Small intestine (tissue), 7 donors: ENCODE data around the gene XAGE2. TPM values are rescaled to one million over a fixed set of nuclear protein-coding genes. Genes with fewer than 3 reads are reported as not detected.

Source experiments
- DNase-seq, 2 donors: peaks; one replicate each; pipeline versions ENCODE4 v3.0.0 to v3.0.0-alpha.2; 2013
- FAIRE-seq: peaks from 2 replicates; lab custom pipeline; 2012; peaks lifted over from hg19 to GRCh38; lab: Jason Lieb, UNC
- H3K27ac ChIP-seq, 3 donors: one replicate each; pipeline ENCODE4 v1.5.1; 2013; ENCODE audit warnings: low read length in 2 of 3, mild to moderate bottlenecking in 2 of 3, control low read depth in 1 of 3, inconsistent platforms in 1 of 3, low read depth in 1 of 3, moderate library complexity in 1 of 3
- H3K27me3 ChIP-seq, 3 donors: one replicate each; pipeline ENCODE4 v1.6.1; 2013; ENCODE audit warnings: low read length in 3 of 3, inconsistent platforms in 1 of 3; ENCODE audit not compliant: control insufficient read depth in 3 of 3, insufficient read depth in 3 of 3
- H3K36me3 ChIP-seq, 3 donors: one replicate each; pipeline ENCODE4 v1.6.1; 2013; ENCODE audit warnings: low read length in 3 of 3, inconsistent platforms in 1 of 3, low read depth in 1 of 3, mild to moderate bottlenecking in 1 of 3, moderate library complexity in 1 of 3; ENCODE audit not compliant: control insufficient read depth in 3 of 3, insufficient read depth in 2 of 3
- H3K4me1 ChIP-seq, 3 donors: one replicate each; pipeline ENCODE4 v1.6.1; 2013; ENCODE audit warnings: low read length in 2 of 3, inconsistent platforms in 1 of 3, low read depth in 1 of 3, mild to moderate bottlenecking in 1 of 3, moderate library complexity in 1 of 3; ENCODE audit not compliant: control insufficient read depth in 3 of 3, insufficient read depth in 2 of 3
- H3K4me3 ChIP-seq, 3 donors: one replicate each; pipeline ENCODE4 v1.5.1; 2013; ENCODE audit warnings: low read length in 3 of 3, control low read depth in 1 of 3, inconsistent platforms in 1 of 3, low read depth in 1 of 3, mild to moderate bottlenecking in 1 of 3, moderate library complexity in 1 of 3
- H3K9me3 ChIP-seq, 2 donors: one replicate each; pipeline ENCODE4 v1.6.1; 2013; ENCODE audit warnings: low read depth in 1 of 2, low read length in 1 of 2; ENCODE audit not compliant: control insufficient read depth in 2 of 2, insufficient read depth in 1 of 2
- WGBS, 3 donors: extraction: QIAGEN DNeasy Blood & Tissue Kit; methylation state at CpG; one replicate each; pipeline ENCODE4 v1.1.7; 2013; 5-methylcytosine and 5-hydroxymethylcytosine counted together
- polyA plus RNA-seq, 4 donors: library from polyadenylated mRNA; stranded (reverse) in 3 of 4; unstranded in 1 of 4; fragments of 200-250 nt in 3 of 4; fragments of 120-200 nt in 1 of 4; gene quantifications; one replicate each; pipeline versions ENCODE4 v1.2.1 to v1.2.3, GENCODE V29; 2013
- donor health status: healthy with polysubstance abuse.
- donor health status: control.
- donor health status: control.
- donor health status: Bipolar disorder and iron deficiency.
- donor health status: healthy.

The XAGE2 gene
- polyA plus RNA-seq, 4 donors: 1.6 TPM; not detected in 3

GRCh38 chrX:52353838-52354237 is 15.0 kb upstream of the XAGE2 start:
- H3K27me3 ChIP-seq: no peaks in the 10 kb centered on the region
- no peak overlapping the region for H3K27ac ChIP-seq
- no peak for FAIRE-seq
- H3K4me3 ChIP-seq: no peak overlapping the region
- H3K36me3 ChIP-seq: no peaks in the 10 kb centered on the region
- no peak for DNase-seq
- H3K9me3 ChIP-seq: no peaks in the 10 kb centered on the region
- H3K4me1 ChIP-seq: no peaks in the 10 kb centered on the region

GRCh38 chrX:52355108-52355507 is 13.7 kb upstream of the XAGE2 start:
- no peak for FAIRE-seq
- H3K4me3 ChIP-seq: no peak overlapping the region
- H3K9me3 ChIP-seq: no peaks in the 10 kb centered on the region
- no peak overlapping the region for H3K27ac ChIP-seq
- H3K27me3 ChIP-seq: no peaks in the 10 kb centered on the region
- no peaks in the 10 kb centered on the region for H3K36me3 ChIP-seq
- no peak for DNase-seq
- H3K4me1 ChIP-seq: no peaks in the 10 kb centered on the region

GRCh38 chrX:52359614-52360232 is 9.1 kb upstream of the XAGE2 start:
- Histone ChIP-seq H3K36me3 (no peaks in the 10 kb centered on the region), H3K27ac (no peak overlapping the region), H3K27me3 (no peaks in the 10 kb centered on the region), H3K4me3 (no peak overlapping the region), H3K9me3 (no peaks in the 10 kb centered on the region), H3K4me1 (no peaks in the 10 kb centered on the region)
- FAIRE-seq (no peak), DNase-seq (no peak)
- WGBS, 3 donors: 56 to 66% (median 64%) methylated on average over 7 of the region's 7 CpGs

DNA sequence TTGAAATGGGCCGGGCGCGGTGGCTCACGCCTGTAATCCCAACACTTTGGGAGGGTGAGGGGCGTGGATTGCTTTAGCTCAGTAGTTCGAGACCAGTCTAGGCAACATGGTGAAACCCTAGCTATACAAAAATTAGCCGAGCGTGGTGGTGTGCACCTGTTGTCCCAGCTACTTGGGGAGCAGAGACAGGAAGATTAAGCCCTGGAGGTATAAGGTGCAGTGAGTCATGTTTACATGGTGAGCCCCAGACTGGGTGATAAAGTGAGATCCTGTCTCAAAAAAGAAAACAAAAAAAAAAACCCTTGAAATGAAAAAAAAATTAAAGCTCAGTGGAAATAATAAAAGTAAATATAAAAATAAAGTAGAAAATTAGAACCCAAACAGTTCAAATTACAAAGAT is 6.9 kb upstream of the XAGE2 start:
- Histone ChIP-seq H3K27ac (no peak overlapping the region), H3K9me3 (no peaks in the 10 kb centered on the region), H3K4me3 (no peak overlapping the region), H3K27me3 (no peaks in the 10 kb centered on the region), H3K36me3 (no peaks in the 10 kb centered on the region), H3K4me1 (no peaks in the 10 kb centered on the region)
- no peak for DNase-seq
- FAIRE-seq: no peak
- 73 to 87% (median 78%) methylated on average over 8 of the region's 8 CpGs for WGBS, 3 donors

- WGBS, 3 donors: 7 to 20% (median 15%) methylated on average over 8 of the region's 8 CpGs
- Histone ChIP-seq H3K27me3 (no peaks in the 10 kb centered on the region), H3K4me3 (no peak overlapping the region), H3K4me1 (no peaks in the 10 kb centered on the region), H3K36me3 (no peaks in the 10 kb centered on the region), H3K27ac (no peak overlapping the region), H3K9me3 (no peaks in the 10 kb centered on the region)
- DNase-seq (peak; percentile 6 to 29), FAIRE-seq (no peak)
These were observed 5.5 kb upstream of the XAGE2 start for GRCh38 chrX:52363247-52363883.

DNA sequence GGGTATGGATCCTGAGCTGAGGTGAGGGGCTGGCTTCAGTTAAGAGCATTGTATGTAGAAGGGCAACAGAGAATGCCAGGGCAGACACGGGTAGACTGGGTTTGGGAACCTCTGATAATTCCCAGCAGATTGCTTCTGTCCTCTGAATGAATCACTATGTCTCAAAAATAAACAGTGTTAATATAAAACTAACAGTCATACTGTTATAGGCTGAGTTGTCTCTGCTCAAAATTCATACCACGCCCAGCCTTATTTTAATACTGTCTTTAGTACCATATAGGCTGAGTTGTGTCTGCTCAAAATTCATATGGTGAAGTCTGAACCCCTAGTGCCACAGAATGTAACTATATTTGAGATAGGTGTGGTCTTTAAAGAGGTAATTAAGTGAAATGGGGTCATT is 10.0 kb downstream of the XAGE2 start:
- no peaks in the 10 kb centered on the region for H3K9me3 ChIP-seq
- no peaks in the 10 kb centered on the region for H3K27me3 ChIP-seq
- no peak overlapping the region for H3K4me3 ChIP-seq
- H3K4me1 ChIP-seq: no peaks in the 10 kb centered on the region
- H3K27ac ChIP-seq: no peak overlapping the region
- FAIRE-seq (no peak), DNase-seq (no peak)
- WGBS, 3 donors: 48 to 73% (median 56%) methylated on average over 2 of the region's 2 CpGs
- no peaks in the 10 kb centered on the region for H3K36me3 ChIP-seq

DNA sequence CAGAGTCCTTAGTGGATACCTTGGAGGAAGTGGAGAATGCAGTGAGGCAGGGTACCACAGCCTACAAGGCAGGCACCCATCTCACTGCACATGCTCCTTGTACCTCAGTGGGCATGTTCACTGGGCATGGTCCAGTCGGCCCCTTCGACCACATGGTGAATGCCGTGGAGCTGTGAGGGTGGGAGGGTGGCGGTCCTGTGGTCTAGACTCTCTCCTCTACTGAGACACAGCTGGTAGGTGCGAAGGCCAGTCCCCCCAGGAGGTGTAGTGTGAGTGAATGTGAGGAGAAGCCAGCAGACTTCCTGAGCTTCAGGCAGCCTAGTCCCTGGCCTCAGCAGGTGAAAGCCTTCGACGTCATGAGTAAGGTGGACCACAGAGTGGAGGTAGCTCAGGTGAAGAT is 12.2 kb downstream of the XAGE2 start:
- FAIRE-seq: no peak

DNA sequence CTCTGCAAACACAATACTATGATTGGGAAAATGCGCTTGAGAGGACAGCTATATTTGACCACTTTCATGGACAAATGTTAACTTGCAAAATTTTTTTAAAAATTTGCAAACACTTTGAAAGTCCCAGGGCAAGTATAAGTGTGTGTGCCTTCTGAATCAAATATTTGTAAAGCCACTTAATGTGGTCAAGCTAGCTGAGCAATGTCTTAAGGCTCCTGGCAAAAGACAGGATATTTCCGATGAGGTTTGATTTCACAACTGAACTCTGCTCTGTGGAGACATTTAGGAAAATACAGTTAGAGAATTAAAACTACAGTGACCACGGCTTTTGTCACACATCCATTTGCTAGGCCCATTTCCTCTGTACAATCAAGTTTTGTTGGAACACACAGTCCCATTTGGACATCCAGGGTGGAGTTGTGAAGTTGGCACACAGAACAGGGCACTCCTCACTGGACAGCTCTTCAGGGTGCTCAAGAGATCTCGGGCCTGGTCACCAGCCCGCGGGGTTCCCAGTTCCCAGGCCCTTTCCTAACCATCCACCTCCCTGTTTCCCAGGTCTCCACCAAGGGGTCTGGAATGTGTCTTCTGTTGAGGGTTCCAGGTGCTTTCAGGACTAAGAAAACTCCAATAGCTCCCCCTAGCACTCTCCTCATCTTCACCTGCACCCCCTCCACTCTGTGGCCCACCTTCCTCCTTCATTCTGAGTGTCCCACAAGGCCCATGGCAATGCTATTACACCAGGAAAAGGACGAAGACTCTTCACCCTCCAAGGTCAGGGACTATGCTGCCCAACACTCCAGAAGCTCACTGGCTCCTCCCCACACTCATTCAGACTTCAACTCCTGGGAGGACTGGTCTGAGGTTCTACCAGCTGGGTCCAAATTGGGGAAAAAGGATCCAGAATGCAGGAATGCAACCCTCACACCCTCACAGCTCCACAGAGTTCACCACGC is 41.9 kb downstream of the XAGE2 start:
- WGBS, 3 donors: 81 to 88% (median 81%) methylated on average over 8 of the region's 8 CpGs
- DNase-seq (no peak), FAIRE-seq (no peak)
- Histone ChIP-seq H3K36me3 (no peaks in the 10 kb centered on the region), H3K27ac (no peak overlapping the region), H3K4me3 (no peak overlapping the region), H3K27me3 (no peaks in the 10 kb centered on the region), H3K4me1 (no peaks in the 10 kb centered on the region), H3K9me3 (no peaks in the 10 kb centered on the region)

More for the DNA sequence above, 12.2 kb downstream of the XAGE2 start:
- no peaks in the 10 kb centered on the region for H3K4me1 ChIP-seq
- H3K4me3 ChIP-seq: no peak overlapping the region
- DNase-seq: no peak
- H3K27me3 ChIP-seq: no peaks in the 10 kb centered on the region
- no peaks in the 10 kb centered on the region for H3K9me3 ChIP-seq
- no peaks in the 10 kb centered on the region for H3K36me3 ChIP-seq
- H3K27ac ChIP-seq: no peak overlapping the region
- 85 to 93% (median 91%) methylated on average over 5 to 7 of the region's 7 CpGs for WGBS, 3 donors
